ENCODE data around the gene EAPP.
"Not testable (repeated sequence)": the region's sequence is repeated elsewhere in the genome, so short reads cannot be mapped to it uniquely, and the experiment has no call there.

EAPP gene
- 61.7 to 64.7 reads per million in 2 donors for total RNA-seq

GRCh38 chr14:34539407-34540180 lies at the start of gene EAPP:
Gene EAPP, minus strand, starts transcription at chr14:34539701. Its CDS starts 73 bp downstream, at chr14:34539628.
- DNase-seq, result no peak

- DNase-seq, result no peak
These were observed 44.0 kb upstream of the EAPP start for GRCh38 chr14:34583525-34583924.

- DNase-seq, result no peak
These were observed 42.7 kb upstream of the EAPP start for GRCh38 chr14:34582117-34582680.

- DNase-seq, result no peak
These were observed 40.9 kb upstream of the EAPP start for GRCh38 chr14:34580381-34580780.

GRCh38 chr14:34571771-34572170 lies 32.3 kb upstream of the EAPP start:
- DNase-seq, result no peak

- no peak for DNase-seq
These were observed 30.2 kb upstream of the EAPP start for GRCh38 chr14:34569750-34570149.

GRCh38 chr14:34568803-34569202 lies 29.3 kb upstream of the EAPP start:
- no peak for DNase-seq

GRCh38 chr14:34562776-34563150 lies 23.3 kb upstream of the EAPP start:
- DNase-seq, result no peak

GRCh38 chr14:34562037-34562775 lies 22.7 kb upstream of the EAPP start:
- DNase-seq, result not testable (repeated sequence)

- DNase-seq, result not testable (repeated sequence)
These were observed 17.0 kb upstream of the EAPP start for GRCh38 chr14:34556498-34556829.

- DNase-seq, result not testable (repeated sequence)
These were observed 16.3 kb upstream of the EAPP start for GRCh38 chr14:34555583-34556497.

GRCh38 chr14:34554540-34555250 lies 15.2 kb upstream of the EAPP start:
- DNase-seq, result no peak

- not testable (repeated sequence) for DNase-seq
These were observed 9.9 kb upstream of the EAPP start for GRCh38 chr14:34549276-34549966.

- DNase-seq, result no peak
These were observed 9.0 kb upstream of the EAPP start for GRCh38 chr14:34548472-34548981.

GRCh38 chr14:34547136-34547520 lies 7.6 kb upstream of the EAPP start:
- not testable (repeated sequence) for DNase-seq

- not testable (repeated sequence) for DNase-seq
These were observed 7.0 kb upstream of the EAPP start for GRCh38 chr14:34546272-34547135.

- not testable (repeated sequence) for DNase-seq
These were observed 919 bp upstream of the EAPP start for GRCh38 chr14:34540181-34541059.

GRCh38 chr14:34538871-34539406 lies 562 bp downstream of the EAPP start:
- no peak for DNase-seq

GRCh38 chr14:34538096-34538495 lies 1.4 kb downstream of the EAPP start:
- DNase-seq, result not testable (repeated sequence)

Measured in activated gamma-delta T cell (primary cell).